ENCODE results near the gene ACVR2A.

Gene ACVR2A

GRCh38 chr2:147916723-147917122 is 71.9 kb downstream of the ACVR2A start:
- no peak for DNase-seq (ENCODE audit: low read depth)
- TF ChIP-seq, protein P1, sequence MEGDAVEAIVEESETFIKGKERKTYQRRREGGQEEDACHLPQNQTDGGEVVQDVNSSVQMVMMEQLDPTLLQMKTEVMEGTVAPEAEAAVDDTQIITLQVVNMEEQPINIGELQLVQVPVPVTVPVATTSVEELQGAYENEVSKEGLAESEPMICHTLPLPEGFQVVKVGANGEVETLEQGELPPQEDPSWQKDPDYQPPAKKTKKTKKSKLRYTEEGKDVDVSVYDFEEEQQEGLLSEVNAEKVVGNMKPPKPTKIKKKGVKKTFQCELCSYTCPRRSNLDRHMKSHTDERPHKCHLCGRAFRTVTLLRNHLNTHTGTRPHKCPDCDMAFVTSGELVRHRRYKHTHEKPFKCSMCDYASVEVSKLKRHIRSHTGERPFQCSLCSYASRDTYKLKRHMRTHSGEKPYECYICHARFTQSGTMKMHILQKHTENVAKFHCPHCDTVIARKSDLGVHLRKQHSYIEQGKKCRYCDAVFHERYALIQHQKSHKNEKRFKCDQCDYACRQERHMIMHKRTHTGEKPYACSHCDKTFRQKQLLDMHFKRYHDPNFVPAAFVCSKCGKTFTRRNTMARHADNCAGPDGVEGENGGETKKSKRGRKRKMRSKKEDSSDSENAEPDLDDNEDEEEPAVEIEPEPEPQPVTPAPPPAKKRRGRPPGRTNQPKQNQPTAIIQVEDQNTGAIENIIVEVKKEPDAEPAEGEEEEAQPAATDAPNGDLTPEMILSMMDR (IDR thresholded peaks at IDR 0.05; ENCODE audit: insufficient read depth, low read depth, low read length, missing control alignments): no peak

GRCh38 chr2:147917161-147917560 is 72.3 kb downstream of the ACVR2A start:
- TF ChIP-seq, protein P1 (IDR thresholded peaks at IDR 0.05; ENCODE audit: insufficient read depth, low read depth, low read length, missing control alignments): no peak
- DNase-seq (ENCODE audit: low read depth): no peak

More at GRCh38 chr2:147916723-147917122, 71.9 kb downstream of the ACVR2A start:
- no peak overlapping the region for H3K4me3 ChIP-seq (ENCODE audit: low read length)

DNA sequence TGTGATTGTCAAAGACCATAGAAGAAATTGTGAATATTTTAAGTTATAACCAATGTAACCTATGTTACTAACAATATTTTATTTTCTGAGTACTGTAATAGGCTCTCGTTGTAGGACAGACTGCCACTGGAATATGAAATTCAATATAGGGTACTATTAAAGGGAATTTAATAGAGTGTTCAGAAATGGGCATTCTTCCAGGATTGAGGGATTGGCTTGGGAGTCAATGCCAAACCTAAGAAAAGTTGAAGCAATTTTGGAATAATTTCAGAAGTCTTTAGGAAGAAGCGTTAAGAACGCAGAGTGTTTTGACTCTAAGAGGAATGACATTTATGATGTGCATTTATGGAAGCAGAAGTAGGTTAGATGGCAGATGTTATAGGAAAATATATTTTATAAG is 79.0 kb downstream of the ACVR2A start:
- TF ChIP-seq, protein P1 (IDR thresholded peaks at IDR 0.05; ENCODE audit: insufficient read depth, low read depth, low read length, missing control alignments): no peak
- no peak overlapping the region for H3K4me3 ChIP-seq (ENCODE audit: low read length)
- DNase-seq (ENCODE audit: low read depth): no peak

More at GRCh38 chr2:147917161-147917560, 72.3 kb downstream of the ACVR2A start:
- no peak overlapping the region for H3K4me3 ChIP-seq (ENCODE audit: low read length)

- no peak overlapping the region for H3K4me3 ChIP-seq (ENCODE audit: low read length)
- TF ChIP-seq, protein P1 (IDR thresholded peaks at IDR 0.05; ENCODE audit: insufficient read depth, low read depth, low read length, missing control alignments): no peak
- no peak for DNase-seq (ENCODE audit: low read depth)
Observed at GRCh38 chr2:147924647-147925046, 79.8 kb downstream of the ACVR2A start.

DNA sequence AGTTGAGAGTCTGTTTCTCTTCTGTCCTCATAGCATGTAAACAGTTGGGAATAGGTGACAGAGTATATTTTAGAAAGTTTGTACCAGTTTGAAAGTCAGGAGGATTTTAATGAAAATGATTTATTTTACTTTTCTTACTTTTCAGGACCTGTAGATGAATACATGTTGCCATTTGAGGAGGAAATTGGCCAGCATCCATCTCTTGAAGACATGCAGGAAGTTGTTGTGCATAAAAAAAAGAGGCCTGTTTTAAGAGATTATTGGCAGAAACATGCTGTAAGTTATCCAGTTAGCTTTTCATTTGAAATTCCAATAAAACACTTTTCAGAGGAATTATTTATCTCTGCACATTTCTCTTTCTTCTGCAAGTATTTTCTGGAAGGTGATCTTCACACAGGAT is 81.1 kb downstream of the ACVR2A start:
- TF ChIP-seq, protein P1 (IDR thresholded peaks at IDR 0.05; ENCODE audit: insufficient read depth, low read depth, low read length, missing control alignments): no peak
- no peak overlapping the region for H3K4me3 ChIP-seq (ENCODE audit: low read length)
- DNase-seq (ENCODE audit: low read depth): no peak

DNA sequence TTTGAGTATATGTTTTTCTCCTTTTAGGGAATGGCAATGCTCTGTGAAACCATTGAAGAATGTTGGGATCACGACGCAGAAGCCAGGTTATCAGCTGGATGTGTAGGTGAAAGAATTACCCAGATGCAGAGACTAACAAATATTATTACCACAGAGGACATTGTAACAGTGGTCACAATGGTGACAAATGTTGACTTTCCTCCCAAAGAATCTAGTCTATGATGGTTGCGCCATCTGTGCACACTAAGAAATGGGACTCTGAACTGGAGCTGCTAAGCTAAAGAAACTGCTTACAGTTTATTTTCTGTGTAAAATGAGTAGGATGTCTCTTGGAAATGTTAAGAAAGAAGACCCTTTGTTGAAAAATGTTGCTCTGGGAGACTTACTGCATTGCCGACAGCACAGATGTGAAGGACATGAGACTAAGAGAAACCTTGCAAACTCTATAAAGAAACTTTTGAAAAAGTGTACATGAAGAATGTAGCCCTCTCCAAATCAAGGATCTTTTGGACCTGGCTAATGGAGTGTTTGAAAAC is 82.3 kb downstream of the ACVR2A start:
- no peak overlapping the region for H3K4me3 ChIP-seq (ENCODE audit: low read length)
- DNase-seq (ENCODE audit: low read depth): no peak
- TF ChIP-seq, protein P1 (IDR thresholded peaks at IDR 0.05; ENCODE audit: insufficient read depth, low read depth, low read length, missing control alignments): no peak

DNA sequence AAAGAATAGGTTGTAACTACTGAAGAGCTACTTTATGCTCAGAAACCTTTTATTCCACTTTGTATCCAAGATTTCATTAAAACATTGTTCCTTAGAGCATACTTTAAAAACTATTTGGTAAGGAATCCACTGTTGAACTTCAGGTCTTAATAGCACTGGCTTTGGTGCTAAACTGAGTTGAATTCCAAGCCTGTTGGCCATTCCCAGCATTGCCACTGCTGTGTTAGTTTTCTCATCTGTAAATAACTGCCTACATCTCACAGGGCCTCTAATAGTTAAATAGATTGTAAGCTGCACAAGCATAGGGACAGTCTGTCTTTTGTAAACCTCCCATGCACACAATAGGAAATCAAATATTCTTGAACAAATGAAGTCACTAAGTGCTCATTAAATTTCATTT is 89.1 kb downstream of the ACVR2A start:
- TF ChIP-seq, protein P1 (IDR thresholded peaks at IDR 0.05; ENCODE audit: insufficient read depth, low read depth, low read length, missing control alignments): no peak
- no peak for DNase-seq (ENCODE audit: low read depth)
- H3K4me3 ChIP-seq (ENCODE audit: low read length): no peak overlapping the region

Data from epithelial cell of esophagus (primary cell).